Adrenal gland (tissue), 5 donors: ENCODE results near the gene PHF3.

Experiments
- POLR2A ChIP-seq, 2 donors: fragments of 450-650 bp; IDR thresholded peaks; one replicate each; pipeline ENCODE4 v1.6.1; 2017; ENCODE audit warnings: antibody characterized with exemption in 2 of 2, mild to moderate bottlenecking in 2 of 2, moderate library complexity in 1 of 2
- TF ChIP-seq, protein P1 (sequence below), 6 experiments: fragments of 450-650 bp in 4 of 6; fragments of 200-600 bp in 2 of 6; sonication (generic) in 1 of 6; IDR thresholded peaks; 1 replicate in 5 of 6; 2 replicates in 1 of 6; pipeline versions ENCODE4 v1.5.1 to v1.8.0; 2016 to 2021; ENCODE audit warnings: antibody characterized with exemption in 6 of 6, mild to moderate bottlenecking in 2 of 6, moderate library complexity in 1 of 6
- donor health status: DM: no; HTN: no; CAD: no.

DNA sequence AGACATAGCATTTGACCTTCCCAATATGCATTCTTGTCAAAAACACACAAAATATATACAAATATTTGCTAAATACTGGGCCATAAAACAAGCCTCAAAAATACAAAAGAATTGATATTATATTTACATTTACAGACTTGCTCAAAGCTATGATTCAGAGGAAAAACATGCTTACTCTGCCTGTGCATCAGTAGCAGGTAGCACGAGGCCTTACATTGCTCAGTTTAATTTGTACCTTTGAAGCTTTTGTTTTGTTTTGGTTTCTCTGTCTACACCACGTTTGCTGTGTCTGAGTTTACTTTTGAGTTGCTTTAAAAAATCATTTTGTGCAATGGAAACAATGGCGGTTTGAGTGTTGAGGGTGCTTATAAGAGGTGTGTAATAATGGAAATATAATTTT lies 99.3 kb downstream of the PHF3 start:
- TF ChIP-seq, protein P1, sequence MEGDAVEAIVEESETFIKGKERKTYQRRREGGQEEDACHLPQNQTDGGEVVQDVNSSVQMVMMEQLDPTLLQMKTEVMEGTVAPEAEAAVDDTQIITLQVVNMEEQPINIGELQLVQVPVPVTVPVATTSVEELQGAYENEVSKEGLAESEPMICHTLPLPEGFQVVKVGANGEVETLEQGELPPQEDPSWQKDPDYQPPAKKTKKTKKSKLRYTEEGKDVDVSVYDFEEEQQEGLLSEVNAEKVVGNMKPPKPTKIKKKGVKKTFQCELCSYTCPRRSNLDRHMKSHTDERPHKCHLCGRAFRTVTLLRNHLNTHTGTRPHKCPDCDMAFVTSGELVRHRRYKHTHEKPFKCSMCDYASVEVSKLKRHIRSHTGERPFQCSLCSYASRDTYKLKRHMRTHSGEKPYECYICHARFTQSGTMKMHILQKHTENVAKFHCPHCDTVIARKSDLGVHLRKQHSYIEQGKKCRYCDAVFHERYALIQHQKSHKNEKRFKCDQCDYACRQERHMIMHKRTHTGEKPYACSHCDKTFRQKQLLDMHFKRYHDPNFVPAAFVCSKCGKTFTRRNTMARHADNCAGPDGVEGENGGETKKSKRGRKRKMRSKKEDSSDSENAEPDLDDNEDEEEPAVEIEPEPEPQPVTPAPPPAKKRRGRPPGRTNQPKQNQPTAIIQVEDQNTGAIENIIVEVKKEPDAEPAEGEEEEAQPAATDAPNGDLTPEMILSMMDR (IDR thresholded peaks at IDR 0.05), result no peak
- no peak for TF ChIP-seq POLR2A (IDR thresholded peaks at IDR 0.05)
